ENCODE measurements around the gene P3H2. TPM values are rescaled to one million over a fixed set of nuclear protein-coding genes. Genes with fewer than 3 reads are reported as not detected.
"Not testable (repeated sequence)": the region's sequence is repeated elsewhere in the genome, so short reads cannot be mapped to it uniquely, and the experiment has no call there.

P3H2 gene, protein sequence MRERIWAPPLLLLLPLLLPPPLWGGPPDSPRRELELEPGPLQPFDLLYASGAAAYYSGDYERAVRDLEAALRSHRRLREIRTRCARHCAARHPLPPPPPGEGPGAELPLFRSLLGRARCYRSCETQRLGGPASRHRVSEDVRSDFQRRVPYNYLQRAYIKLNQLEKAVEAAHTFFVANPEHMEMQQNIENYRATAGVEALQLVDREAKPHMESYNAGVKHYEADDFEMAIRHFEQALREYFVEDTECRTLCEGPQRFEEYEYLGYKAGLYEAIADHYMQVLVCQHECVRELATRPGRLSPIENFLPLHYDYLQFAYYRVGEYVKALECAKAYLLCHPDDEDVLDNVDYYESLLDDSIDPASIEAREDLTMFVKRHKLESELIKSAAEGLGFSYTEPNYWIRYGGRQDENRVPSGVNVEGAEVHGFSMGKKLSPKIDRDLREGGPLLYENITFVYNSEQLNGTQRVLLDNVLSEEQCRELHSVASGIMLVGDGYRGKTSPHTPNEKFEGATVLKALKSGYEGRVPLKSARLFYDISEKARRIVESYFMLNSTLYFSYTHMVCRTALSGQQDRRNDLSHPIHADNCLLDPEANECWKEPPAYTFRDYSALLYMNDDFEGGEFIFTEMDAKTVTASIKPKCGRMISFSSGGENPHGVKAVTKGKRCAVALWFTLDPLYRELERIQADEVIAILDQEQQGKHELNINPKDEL
- 33.5 TPM for polyA plus RNA-seq (2013, experiment 1 of 2; ENCODE audit: insufficient read length)
- 33.1 TPM for polyA plus RNA-seq (2013, experiment 2 of 2; ENCODE audit: insufficient read length)

DNA sequence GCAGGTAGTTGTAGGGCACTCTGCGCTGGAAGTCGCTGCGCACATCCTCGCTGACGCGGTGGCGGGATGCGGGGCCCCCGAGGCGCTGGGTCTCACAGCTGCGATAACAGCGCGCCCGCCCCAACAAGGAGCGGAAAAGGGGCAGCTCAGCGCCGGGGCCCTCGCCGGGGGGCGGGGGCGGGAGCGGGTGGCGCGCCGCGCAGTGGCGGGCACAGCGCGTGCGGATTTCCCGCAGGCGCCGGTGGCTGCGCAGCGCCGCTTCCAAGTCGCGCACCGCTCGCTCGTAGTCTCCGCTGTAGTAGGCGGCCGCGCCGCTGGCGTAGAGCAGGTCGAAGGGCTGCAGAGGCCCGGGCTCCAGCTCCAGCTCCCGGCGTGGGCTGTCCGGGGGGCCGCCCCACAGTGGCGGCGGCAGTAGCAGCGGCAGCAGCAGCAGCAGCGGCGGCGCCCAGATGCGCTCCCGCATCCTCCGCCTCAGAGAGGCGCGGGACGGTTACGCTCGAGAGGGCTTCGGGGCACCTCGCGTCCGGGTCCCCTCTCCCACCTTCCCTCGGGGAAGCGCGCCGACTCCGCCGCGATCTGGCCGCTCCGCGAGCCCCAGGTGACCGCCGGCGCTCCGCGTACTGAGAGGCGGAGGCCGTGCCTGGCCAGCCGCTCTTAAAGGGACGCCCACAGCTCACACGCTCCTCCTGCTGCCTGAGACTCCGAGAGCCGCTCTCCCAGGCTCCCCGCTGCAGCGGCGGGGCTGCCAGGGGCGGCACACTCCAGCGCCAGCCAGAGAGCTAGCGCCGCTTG, at the start of gene P3H2:
Gene P3H2, minus strand, starts transcription at position 629 of the 792 bp plus-strand sequence. Its CDS starts 166 bp downstream, at position 463.
- peak; percentile 94 for DNase-seq

DNA sequence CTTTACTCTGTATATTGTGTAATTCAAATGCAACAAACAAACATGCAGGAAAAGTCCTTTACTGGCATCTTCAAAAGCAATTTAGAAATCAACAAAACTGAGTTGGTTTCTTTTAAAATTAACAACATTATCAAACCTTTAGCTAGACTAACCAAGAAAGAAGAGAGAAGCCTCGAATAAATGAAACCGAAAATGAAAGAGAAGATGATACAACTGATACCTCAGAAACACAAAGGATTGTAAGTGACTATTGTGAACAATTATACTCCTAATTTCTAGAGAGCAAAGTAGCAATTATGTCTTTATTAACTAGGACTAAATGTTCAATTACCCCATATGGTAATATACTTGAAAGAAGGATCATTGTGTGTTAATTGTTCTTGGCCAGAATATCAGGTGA, 49.2 kb upstream of the P3H2 start:
- DNase-seq: no peak

DNA sequence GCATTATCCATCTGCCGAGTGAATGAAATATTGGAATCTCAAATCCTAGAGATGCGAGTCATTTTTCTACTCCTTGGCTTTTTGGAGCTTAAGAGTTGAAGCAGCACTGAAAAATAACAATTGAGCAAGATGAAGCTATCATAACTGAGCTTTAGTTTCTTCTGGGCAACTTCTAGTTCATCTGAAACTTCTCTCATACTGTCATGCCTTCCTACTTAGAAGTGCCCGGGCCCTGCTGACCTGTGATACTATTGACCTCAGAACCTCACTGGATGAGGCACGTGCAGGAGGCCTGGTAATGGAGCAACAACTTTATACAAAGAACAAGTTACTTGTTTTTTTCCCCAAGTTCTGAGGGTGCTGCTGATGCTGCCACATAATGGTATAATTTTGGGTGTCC, 48.5 kb upstream of the P3H2 start:
- DNase-seq: no peak

DNA sequence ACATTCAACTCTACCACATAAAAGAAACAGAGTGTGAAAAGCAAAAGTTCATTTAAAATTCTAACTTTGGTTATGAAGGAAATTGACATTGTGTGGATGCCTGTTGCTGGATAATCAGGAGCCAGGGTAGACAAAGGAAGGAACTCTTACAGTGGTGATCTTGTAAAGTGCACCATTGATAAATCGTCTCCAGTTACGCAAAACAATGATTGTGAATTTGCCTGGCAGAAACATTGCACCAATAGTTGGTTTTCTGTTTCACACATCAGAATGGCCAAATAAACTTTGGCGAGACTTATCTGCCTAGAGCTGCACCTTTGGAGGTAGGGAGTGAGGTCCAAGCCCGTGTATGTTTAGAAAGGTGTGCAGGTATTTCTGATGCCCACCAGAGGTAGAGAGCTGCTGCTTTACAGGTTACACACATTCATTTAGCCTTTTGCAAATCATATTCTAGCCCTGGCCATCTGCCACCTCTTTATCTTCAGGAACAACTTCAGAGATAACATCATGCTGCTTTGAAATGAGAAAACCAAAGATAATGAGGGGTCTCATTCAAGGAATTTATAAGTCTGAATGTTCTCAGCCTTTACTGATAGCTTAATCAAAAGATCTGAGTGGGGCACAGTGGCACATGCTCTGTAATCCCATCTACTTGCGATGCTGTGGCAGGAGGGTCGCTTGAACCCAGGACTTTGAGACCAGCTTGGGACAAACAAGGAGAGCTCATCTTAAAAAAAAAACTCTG, 47.4 kb upstream of the P3H2 start:
- DNase-seq: no peak

DNA sequence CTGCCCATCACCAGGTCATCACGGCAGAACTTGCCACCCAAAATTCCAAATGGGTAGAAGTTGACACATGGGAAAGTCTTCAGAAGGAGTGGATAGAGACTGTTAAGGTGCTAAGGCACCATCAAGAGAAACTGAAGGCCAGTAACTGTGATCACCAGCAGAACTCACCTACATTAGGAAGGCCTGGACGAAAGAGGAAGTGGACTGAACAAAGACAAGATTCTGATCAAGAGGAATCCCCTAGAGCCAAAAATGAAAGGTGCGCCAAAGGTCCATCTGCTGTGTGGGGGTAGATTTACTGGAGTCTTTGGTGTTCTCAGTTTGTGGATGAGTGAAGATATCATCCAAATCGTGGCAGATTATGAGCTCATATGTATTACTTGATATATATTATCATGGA, 46.3 kb upstream of the P3H2 start:
- DNase-seq: no peak

DNA sequence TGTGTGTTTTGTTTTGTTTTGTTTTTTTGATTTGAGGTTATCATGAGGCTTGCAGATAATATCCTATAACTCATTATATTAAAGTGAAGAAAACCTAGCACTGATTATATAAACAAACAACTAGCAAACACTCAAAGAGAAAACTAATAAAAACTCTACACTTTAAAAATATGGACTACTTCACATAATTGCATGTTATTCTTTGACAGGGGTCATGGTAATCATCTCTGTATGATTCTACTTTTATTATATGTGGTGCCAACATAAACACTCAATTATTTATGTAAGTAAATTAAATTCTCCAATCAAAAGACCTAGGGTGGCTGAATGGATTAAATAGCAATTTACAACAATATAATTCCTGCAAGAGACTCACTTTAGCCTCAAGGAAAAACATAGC, 44.6 kb upstream of the P3H2 start:
- no peak for DNase-seq

DNA sequence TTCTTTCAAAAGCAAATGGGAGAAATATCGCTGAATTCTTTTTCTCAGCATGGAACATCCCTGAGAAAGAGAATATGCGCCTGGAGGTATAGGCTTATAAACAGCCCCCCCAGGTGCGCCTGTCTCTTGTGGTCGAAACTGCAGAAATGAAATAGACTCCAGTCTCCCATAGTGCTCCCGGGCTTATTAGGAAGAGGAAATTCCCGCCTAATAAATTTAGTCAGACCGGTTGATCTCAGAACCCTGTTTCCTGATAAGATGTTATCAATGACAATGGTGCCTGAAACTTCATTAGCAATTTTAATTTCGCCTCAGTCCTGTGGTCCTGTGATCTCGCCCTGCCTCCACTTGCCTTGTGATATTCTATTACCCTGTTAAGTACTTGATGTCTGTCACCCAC, 41.3 kb upstream of the P3H2 start:
- DNase-seq: not testable (repeated sequence)

DNA sequence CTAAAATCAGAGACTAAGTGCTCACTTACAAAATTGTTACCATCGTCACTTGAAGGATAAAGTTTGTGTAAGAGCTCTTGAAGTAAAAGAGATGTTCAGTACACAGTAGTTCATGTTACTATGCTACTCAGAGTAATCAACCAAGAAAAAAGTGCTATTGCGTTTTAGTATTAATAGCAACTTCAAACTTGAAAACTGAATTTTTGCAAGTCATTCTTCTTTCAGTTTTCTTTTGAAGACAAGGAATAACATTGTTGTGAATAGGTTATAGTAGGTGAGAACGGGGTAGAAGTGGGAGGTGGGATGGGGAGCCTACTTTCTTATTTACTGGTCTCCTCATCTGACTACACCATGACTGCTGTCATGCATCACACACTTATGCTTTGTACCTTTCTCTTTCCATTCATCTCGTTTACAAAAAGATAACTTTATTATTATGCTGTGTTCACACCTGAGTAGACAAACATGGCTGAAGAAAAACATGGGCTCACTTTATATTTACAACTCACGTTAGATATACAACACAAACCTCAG, 39.3 kb upstream of the P3H2 start:
- DNase-seq: no peak

DNA sequence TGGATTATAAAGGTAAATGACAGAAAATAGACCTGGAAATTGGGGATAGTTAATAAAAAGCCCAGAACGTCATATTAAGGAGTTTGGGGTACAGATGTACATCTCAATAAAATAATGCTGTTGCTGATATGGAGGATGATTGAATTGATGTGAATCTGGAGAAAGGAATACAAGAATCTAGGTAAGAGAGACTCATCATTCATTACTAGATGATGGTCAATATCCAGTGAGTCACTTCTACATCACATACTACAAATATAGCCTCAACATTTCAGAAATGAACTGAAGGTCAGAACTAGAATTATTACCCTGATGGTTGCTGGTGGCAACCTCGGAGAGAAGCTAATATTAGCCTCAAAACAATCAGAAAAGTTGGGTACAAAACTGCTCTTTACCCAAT, 37.6 kb upstream of the P3H2 start:
- DNase-seq: no peak

DNA sequence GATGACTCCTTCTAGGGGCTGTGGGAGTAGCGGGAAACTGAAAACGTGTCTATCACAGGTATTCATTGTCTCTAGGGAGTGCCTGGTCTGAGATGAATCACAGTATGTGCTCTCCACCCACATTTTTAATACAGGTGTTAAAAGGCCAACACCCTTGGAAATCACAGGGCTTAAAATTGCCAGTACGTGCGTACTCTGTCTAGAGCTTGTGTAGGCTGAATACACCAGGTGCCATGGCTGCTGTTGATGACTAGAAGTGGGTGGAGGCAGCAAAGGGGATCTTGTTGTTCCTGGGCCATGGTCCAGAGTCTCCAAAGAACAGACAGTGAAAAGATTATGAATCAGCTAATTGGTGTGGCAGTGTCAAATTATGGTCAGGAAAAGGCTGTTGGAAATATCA, 35.1 kb upstream of the P3H2 start:
- DNase-seq: no peak

DNA sequence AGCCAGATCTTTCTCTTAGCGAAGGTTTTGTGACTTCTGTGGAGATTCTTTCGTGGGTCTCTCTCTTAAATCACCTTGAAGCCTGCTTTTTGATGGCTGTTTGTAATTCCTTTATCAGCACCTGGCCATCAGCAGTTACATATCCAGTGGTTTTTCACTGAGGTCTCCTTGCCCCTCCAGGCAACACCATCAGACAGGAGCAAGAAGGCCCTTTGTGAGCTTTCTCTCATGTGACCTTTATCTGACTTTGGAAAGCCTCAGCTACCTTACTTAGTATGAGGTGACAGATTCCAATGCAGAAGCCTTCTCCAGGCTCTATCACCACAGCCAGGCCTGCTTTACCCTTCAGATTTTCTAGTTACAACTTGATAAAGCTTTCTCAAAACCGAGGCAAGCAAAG, 30.0 kb upstream of the P3H2 start:
- DNase-seq: no peak

DNA sequence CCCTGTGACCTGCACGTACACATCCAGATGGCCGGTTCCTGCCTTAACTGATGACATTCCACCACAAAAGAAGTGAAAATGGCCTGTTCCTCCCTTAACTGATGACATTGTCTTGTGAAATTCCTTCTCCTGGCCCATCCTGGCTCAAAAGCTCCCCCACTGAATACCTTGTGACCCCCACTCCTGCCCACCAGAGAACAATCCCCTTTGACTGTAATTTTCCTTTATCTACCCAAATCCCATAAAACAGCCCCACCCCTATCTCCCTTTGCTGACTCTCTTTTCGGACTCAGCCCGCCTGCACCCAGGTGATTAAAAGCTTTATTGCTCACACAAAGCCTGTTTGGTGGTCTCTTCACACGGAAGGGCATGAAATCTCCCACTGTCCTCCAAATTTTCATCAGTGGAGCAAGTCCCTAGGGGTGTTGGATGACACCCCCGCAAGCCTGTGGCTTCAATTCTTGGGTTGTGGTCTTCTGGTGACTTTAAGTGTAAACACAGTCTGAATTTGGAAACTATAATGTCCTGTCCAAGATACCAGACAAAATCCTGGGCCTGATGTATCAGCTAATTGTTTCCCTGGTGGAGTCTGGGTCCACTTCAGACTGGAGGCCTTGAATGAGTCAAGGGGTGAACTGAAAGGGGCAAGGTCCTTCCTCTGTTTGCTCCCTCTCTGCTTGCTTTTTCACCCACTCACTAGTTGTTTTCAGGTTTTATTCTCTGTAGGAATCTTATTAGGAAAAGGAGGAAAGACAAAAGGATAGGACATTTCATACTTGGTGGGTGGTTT, 29.3 kb upstream of the P3H2 start:
- not testable (repeated sequence) for DNase-seq

DNA sequence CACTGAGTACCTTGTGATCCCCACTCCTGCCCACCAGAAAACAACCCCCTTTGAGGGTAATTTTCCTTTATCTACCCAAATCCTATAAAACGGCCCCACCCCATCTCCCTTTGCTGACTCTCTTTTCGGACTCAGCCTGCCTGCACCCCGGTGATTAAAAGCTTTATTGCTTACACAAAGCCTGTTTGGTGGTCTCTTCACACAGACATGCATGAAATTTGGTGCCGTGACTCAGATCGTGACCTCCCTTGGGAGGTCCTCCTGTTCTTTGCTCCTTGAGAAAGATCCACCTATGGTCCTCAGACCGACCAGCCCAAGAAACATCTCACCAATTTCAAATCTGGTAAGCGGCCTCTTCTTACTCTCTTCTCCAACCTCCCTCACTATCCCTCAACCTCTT, 24.1 kb upstream of the P3H2 start:
- DNase-seq: not testable (repeated sequence)

DNA sequence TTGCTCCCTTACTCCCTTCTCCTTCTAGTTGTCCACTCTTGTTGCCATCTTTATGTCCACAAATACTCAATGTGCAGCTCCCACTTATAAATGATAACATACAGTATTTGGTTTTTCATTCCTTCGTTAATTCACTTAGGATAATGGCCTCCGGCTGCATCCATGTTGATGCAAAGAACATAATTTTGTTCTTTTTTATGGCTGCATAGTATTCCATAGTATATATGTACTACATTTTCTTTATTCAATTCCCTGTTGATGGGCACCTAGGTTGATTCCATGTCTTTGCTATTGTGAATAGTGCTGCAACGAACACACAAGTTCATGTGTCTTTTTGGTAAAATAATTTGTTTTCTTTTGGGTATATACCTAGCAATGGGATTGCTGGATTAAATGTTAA, 21.3 kb upstream of the P3H2 start:
- DNase-seq: no peak

DNA sequence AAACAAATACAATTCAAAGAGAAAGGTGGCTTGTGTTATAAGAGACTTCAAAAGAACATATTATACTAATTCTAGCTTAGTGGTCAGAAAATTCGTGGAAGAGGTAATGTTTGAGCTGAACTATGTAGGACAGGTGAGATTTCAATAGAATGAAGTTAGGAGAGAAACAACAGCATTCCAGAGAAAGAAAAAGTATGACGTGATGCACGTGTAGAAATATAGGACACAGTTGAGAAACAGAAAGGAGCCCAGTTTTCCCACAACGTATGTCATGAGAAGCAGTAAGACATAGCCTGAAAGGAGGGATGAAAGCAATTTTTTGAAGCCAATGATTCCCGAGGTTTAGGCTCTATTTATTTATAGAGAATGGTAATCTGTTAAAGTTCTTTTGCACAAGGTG, 18.7 kb upstream of the P3H2 start:
- DNase-seq: no peak

DNA sequence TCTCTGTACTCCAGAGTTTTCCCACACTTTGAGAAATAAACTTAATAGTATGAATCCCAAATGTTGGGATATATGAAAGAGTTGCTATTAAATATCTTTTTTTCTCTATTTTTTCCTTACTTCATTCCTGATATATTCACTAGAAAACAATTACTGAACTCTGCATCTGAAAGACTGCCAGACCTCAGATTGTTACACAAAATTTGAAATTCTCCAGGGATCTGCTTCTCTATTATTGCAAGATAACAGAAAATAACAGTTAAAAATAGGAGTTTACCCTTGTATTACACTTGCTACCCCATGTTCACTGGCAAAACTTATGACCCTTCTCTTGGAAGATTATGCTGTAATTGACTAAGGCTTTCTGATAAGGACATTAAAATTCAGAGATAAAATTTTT, 11.7 kb upstream of the P3H2 start:
- DNase-seq: peak; percentile 36

DNA sequence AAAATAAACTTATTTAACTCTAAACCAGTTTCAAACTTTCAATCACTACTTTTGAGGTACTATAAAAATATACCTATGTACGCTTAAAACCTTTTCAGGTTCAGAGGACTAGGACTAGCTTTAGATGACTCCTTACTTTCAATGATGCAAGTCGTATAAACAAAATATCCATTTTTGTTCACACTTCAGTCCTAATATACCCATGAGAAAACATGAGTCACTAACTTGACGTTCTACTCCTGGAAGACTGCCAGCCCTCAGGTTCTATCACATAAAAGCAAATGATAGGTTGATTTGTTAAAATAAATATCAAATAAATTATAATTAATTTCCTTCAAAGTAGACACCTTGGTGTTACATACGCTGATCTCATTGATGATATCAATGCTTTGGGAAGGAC, 10.6 kb upstream of the P3H2 start:
- DNase-seq: peak; percentile 46

DNA sequence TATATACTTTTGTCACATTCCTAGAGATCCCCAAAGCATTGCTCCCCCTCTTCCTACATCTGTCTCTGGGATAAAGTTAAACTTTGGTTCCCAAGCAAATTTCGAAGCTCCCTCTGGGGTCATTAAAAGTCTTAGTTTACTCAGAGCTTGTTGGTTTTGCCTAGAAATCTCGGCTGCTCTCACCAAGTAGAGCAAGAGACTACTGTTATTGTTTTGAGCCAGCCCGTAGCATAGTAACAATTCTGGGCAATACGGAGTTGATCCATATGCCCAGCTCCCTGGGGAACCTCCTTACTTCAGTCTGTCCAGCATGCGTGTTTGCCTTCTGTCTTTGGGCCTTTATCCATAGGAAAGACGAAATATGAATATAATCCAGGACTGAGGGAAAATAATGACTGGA, 10.0 kb upstream of the P3H2 start:
- DNase-seq: peak; percentile 49

DNA sequence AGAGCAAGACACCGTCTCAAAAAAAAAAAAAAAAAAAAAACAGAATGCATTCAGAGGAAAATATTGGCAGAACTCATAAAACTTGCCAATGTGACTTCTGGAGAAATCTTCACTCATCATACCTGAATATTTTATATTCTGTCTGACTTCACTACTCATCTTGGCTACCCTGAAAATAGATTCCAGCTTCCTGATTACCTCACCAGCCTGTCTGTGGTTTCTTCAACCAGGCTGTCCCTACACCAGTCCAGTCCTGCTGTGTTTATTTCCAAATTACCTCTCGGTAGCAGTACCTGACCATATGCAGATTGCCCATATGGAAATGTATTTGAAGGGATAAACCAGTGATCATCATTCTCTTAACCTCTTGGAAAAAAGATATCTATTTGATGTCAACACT, 9.3 kb upstream of the P3H2 start:
- no peak for DNase-seq

DNA sequence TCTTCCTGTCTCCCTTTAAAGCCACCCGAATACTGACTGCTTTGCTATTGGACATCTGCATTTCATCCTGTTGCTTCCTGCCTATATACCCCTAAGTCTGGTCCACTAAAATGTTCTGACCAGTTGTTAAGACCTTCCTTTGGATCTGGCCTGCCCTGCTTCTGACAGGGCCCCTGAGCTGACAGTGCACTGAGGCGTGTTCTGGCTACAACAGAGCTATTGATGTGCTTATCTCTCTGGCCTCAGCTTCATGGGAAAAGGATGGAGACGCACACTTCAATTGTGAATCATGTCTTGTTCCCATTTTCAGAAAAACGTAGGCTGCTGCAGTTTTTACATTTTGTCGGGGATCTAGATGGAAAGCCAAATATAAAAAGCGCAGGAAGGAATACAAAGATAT, 7.1 kb upstream of the P3H2 start:
- no peak for DNase-seq

DNA sequence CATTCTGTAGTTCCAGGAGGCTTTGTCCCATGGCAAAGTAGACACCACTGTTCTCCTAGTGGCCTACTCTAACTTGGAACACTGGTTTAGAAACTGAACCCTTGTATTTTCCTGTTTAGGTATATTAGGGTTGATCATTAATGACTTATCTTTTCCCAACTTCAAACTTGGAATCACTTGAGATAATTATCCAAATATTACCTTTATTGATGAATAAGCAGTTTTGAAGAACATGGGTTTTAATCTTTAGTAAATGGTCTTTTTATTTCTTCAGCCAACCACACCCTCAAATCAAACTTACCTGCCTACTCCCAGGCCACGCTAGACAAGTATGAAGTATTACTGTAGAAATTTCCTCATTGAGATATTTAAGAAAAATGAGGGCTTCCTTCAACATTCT, 6.5 kb upstream of the P3H2 start:
- DNase-seq: no peak
